GM13976 (cell line): Measurements from ENCODE around the gene LRP3.
A peak's percentile ranks its signal among the peaks of the same experiment; 100 is the strongest.

Source experiments
- DNase-seq: peaks from one replicate; pipeline ENCODE4 v3.0.0; 2012; ENCODE audit warnings: low spot score
- CTCF ChIP-seq: IDR thresholded peaks from 2 replicates; pipeline ENCODE4 v1.5.1; 2012; ENCODE audit warnings: borderline replicate concordance, mild to moderate bottlenecking; ENCODE audit not compliant: insufficient read depth; ENCODE audit errors: extremely low read depth, missing control alignments, control extremely low read depth
- in situ Hi-C: fragments of 300-500 bp; cut with MboI; formaldehyde crosslinking; loops from one replicate; pipeline ENCODE4 v1.12.0; 2022; ENCODE audit warnings: low sequenced_read_pairs, mixed read lengths, inconsistent platforms; ENCODE audit not compliant: unreplicated experiment

Gene LRP3

DNA sequence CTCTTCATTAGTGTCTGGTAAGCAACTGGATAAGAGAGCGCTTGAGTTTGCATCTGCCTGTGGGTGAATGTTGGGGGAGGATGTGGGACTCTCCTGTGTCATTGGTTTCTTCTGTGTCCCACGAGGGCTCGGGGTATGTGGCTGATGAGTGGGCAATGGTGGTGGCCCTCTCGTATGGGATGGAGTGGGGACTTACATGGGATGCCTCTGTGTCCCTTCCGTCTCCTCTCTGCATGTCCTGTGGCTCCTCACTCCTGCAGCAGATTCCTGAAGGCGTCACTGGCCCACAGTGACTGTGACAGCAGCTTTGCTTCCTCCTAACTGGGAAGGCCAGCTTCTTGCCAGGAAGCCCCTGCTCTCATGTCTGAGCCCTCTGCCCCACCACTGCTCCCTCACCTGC is 2.6 kb upstream of the LRP3 start:
- in situ Hi-C loops = no loop called here
- TF ChIP-seq CTCF = no peak
- peak; percentile 6 for DNase-seq

DNA sequence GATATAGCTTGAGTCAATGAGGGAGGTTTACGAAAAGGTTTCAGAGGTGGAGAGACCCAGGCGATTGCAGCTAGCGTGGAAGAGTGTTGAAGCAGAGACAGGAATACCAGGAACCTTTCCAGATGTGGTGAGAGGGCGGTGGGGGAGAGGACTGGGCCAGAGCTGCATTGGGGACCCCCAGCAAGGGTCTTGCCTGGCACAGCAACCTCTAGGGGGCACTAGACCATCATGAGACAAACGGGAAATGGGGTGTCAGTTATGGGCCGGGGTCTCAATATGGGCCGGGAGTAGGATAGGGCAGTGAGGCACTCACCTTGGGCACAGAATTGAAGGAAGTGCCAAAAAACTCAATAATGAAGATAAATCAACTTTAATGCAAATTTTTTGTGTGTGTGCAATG is 2.1 kb upstream of the LRP3 start:
- no peak for TF ChIP-seq CTCF
- in situ Hi-C loops = no loop called here
- DNase-seq = peak; percentile 24

DNA sequence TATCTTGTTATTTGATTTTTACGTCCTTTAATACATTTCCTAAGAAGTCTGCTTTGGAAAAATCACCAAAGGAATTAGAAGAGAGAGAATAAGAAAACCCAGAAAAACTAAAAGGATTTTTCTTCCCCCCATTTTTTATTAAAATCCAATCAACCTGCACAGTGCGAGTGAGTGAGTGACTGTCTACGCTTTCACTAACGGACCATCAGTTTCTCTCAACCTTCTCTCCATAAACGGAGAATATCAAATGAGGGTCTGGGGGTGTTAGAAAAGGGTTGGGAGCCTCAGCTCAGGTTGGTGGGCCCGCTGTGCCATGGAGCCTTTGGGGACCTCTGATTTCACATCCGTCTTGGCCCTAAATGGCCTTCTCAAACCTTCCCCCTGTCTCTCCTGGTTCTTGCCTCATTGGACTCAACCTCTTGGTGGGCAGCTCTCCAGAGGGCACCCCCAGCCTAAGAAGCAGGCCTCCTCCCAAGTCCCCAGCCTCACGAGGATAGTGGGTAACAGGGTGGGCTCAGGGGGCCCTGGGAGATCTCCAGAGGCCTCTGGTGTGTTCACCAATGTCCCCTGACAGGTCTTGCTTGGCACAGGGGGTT is 763 bp upstream of the LRP3 start:
- TF ChIP-seq CTCF = no peak

GRCh38 chr19:33194532-33194885 is 379 bp downstream of the LRP3 start:
- no peak for TF ChIP-seq CTCF
- in situ Hi-C loops = no loop called here
- DNase-seq = no peak

More for the DNA sequence above, 763 bp upstream of the LRP3 start:
- no peak for DNase-seq
- in situ Hi-C loops = no loop called here

DNA sequence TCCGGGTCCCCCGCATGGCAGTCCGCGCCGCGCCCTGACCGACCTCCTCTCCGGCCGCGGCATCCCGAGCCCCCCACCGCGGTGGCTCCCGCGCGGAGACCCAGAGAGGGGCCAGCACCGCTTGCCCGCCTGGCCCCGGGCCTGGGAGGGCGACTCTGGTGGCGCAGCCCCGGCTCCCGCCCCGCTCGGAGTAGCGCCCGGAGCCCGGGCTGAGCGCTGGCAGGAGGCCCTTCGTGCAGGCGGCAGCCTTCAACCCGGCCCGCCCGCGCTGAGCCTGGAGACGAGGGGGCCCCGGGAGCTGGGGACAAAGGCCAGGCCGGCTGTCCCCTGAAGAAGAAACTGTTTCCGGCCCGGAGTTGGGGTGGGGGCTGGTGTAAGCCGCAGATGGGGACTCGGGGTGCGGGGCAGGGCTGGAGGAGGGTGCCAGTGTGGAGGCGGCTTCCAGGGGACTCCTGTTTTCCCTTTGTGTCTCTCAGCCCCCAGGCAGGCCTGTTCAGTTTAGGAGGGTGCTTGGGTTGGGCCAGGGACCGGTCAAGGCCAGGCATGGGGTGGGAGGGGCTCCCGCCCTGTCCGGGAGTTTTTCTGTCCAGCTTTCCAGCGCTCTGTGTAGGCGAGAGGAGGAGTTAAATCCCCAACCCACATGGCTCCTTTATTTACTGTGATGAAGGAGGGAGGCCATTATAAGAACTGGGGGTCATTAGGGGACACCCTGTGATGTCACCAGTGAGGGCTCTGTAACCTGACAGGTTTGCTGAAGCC is 935 bp downstream of the LRP3 start:
- in situ Hi-C loops = no loop called here
- TF ChIP-seq CTCF = no peak
- no peak for DNase-seq

DNA sequence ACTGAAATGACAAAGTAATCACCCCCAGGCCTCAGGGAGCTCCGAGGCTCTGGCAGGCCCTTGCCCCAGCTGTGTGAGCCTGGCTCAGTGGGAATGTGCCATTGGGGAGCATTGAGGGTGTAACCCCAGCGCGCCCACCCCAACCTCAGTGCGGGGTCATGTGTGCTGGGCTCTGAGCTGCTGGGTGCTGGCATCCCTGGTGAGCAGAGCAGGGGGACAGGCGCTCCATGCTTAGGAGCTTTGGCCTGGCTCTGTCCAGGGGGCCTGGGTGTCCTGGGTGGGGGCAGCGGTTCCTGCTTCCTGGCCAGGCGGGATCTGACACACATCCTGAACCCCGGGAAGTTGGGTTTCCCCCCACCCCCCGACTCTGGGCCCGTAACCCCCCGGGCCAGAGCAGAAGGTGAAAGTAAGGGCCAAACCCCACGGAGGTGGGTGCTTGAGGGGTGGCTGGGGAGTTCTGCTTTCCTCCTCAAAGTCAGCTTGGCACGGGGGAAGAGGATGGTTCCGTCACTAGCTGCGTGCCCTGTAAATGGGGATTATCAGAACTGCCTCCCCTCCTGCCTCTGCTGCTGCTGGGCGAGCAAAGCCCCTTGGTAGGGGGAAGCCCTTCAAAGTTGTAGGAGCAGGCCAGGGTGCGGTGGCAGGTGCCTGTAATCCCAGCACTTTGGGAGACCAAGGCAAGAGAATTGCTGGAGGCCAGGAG is 1.7 kb downstream of the LRP3 start:
- no peak for DNase-seq
- TF ChIP-seq CTCF = no peak
- in situ Hi-C loops = no loop called here
